Stimulated activated CD8-positive, alpha-beta memory T cell treated with anti-CD3 and anti-CD28 coated beads, Interleukin-4, amount 100 ng/mL, for 48 hours (primary cell): Measurements from ENCODE around the gene ERO1A.
"Not testable (repeated sequence)": the region's sequence is repeated elsewhere in the genome, so short reads cannot be mapped to it uniquely, and the experiment has no call there.

ENCODE experiments used
- DNase-seq: peaks from one replicate; pipeline ENCODE4 v3.0.0-alpha.2; 2020

The ERO1A gene, protein sequence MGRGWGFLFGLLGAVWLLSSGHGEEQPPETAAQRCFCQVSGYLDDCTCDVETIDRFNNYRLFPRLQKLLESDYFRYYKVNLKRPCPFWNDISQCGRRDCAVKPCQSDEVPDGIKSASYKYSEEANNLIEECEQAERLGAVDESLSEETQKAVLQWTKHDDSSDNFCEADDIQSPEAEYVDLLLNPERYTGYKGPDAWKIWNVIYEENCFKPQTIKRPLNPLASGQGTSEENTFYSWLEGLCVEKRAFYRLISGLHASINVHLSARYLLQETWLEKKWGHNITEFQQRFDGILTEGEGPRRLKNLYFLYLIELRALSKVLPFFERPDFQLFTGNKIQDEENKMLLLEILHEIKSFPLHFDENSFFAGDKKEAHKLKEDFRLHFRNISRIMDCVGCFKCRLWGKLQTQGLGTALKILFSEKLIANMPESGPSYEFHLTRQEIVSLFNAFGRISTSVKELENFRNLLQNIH

DNA sequence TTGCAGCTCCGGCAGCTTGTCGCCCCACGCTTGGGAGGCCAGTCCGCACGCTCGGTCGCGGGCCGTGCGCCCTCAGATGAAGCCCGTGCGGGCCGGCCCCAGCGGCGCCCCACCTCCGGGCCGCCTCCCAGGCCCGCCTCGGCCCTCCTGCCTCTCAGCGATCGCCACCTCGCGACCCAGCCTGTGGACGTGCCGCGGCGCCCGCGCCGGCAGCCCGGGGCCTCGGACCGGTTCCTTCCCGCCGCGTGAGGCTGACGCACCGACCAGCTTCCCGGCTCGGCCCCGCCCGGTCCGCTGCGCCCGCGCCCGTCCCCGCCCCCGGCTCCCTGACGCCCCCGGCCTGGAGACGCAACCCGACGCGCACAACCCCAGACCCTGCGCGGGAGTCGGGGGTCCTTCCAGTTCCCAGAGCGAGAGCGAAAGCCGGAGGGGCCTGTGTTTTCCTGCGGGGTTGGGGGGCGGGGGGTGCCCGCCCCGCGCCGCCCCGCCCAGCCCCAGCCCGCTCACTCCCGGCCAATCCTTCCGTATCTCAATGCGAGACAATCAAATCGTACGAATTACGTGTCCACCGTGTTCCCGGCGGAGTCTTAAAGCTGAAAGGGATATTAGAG lies at the start of gene ERO1A:
Gene ERO1A (minus strand): TSS at position 78 of the 611 bp plus-strand sequence. CDS start 77 bp downstream, at position 1.
- peak; percentile 77 for DNase-seq

- DNase-seq = no peak
These were observed 46.5 kb upstream of the ERO1A start for GRCh38 chr14:52741865-52742264.

- no peak for DNase-seq
These were observed 45.4 kb upstream of the ERO1A start for GRCh38 chr14:52740751-52741150.

DNA sequence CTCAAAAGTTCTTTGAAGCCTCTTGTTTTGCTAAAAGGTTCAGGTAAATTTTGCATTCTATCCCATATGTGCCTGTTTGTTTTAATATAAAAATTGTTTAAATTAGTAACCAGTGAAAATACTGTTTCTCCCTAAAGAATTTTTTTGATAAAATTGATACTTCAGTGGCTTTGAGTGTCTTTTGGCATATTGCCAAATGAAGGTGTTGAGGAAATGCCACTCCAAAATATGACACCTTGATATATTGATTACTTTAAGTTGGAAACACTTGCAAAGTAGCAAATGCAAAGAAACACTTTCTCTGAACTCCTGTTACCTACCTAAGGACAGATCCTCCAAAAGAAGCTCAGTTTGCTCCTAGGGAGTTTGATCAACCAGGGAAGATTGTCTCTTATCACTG lies 43.1 kb upstream of the ERO1A start:
- no peak for DNase-seq

- DNase-seq = no peak
These were observed 40.6 kb upstream of the ERO1A start for GRCh38 chr14:52735921-52736489.

GRCh38 chr14:52733824-52734223 lies 38.5 kb upstream of the ERO1A start:
- no peak for DNase-seq

DNA sequence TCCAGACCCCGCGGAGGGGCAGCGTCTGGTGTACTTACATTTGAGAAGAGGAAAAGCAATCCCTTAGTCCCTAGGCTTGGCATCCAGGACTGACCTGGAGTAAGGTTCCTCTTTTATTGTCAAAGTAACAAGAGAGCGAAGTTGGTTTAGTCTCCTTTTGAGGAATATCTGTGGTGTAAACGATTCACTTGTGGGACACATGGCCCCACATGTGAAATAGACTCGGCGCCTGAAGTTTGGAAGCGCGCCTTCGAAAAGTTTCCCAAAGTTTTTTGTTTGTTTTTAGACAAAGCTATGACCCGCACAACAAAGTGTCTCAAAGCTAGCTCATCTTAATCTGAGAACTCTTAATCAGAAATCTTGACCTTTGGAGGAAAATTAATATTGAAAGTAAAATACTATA lies 35.4 kb upstream of the ERO1A start:
- no peak for DNase-seq

GRCh38 chr14:52729925-52730708 lies 34.8 kb upstream of the ERO1A start, which contains the start of gene STYX:
Gene STYX (plus strand): TSS chr14:52730166. CDS start chr14:52730475, 309 bp downstream.
- DNase-seq = peak; percentile 99

GRCh38 chr14:52729585-52729924 lies 34.2 kb upstream of the ERO1A start:
- DNase-seq = no peak

- not testable (repeated sequence) for DNase-seq
These were observed 33.7 kb upstream of the ERO1A start for GRCh38 chr14:52729035-52729434.

- not testable (repeated sequence) for DNase-seq
These were observed 32.2 kb upstream of the ERO1A start for GRCh38 chr14:52727509-52727908.

DNA sequence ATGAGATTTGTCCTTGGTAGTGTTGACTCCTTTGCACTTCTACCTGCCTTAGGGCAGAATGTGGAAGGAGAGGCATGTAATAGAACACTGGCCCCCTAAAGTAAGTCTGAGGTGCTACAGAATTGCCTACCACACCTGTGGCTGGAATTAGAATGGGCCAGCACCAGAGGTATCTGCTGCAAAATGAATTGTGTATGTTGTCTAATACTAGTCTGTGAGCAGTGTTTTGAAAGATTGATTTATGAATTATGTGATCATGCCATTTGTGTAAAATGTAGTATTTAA lies 28.9 kb upstream of the ERO1A start:
- DNase-seq = no peak

GRCh38 chr14:52723514-52724359 lies 28.4 kb upstream of the ERO1A start:
- DNase-seq = no peak

- no peak for DNase-seq
These were observed 20.8 kb upstream of the ERO1A start for GRCh38 chr14:52716155-52716554.

GRCh38 chr14:52711666-52712065 lies 16.3 kb upstream of the ERO1A start:
- no peak for DNase-seq

- peak; percentile 96 for DNase-seq
These were observed 11.7 kb upstream of the ERO1A start, which contains the start of gene PSMC6 for GRCh38 chr14:52706724-52707706. Gene PSMC6 (plus strand): TSS chr14:52707200. CDS start chr14:52707220, 20 bp downstream.

DNA sequence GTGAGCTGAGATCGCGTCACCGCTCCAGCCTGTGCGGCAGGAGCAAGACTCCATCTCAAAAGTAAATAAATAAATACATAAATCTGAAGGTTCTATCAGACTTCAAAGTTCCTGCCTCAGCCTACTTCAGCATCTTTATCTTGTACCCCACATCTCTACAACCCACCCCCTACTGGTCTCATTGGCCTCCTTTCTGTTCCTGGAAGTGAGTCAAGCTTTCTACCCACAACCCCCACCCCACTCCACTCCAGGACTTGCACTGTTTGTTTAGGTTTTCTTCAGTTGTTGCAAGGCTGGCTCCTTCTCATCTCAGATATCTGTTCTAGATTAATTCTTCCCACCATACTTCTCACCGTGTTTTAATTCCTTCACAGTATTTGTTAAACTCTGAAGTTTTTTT lies 10.9 kb upstream of the ERO1A start:
- DNase-seq = peak; percentile 65

DNA sequence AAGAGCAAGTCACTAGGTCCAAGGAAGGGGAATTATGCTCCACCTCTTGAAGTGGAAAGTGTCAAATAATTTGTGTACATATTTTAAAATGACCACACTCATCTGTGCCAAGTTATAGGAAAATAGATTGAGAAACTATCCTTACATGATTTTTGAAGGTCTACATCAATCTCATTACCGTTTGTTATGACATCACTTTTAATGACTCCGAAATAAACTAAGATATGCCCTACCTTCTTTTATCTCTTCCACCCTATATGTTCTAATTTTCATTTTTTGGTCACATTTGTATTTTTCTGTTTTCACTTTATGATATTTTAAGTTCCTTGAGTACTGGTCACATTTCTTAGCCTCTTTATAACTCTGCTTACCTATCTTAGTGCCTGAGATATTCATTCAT lies 8.3 kb upstream of the ERO1A start:
- no peak for DNase-seq

- DNase-seq = no peak
These were observed 7.9 kb upstream of the ERO1A start for GRCh38 chr14:52703225-52703624.

DNA sequence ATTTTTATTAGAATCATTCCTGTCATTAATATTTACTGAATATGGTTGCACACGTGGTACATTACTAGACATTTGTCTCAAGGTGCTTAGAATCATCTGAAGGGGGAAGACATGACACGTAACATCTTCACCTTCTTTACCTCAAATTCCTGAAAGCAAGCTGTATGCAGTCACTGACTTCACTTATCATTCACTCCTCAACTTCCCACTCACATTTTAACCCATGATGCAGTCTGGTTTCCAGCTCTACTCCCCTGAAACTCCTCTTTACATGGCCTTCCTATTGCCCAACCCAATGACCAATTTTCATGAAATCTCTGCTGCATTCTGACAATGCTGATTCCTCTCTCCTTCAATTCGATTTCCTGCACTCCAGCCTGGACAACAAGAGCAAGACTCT lies 5.9 kb upstream of the ERO1A start:
- no peak for DNase-seq

- DNase-seq = no peak
These were observed 5.4 kb upstream of the ERO1A start for GRCh38 chr14:52700701-52701172.
